Liver (tissue), 9 donors: ENCODE data around the gene PHYHD1. TPM values are rescaled to one million over a fixed set of nuclear protein-coding genes. Genes with fewer than 3 reads are reported as not detected.
A peak's percentile ranks its signal among the peaks of the same experiment; 100 is the strongest.

Experiments
- DNase-seq: peaks from one replicate; pipeline ENCODE4 v3.0.0-alpha.2; 2017; ENCODE audit warnings: low spot score
- H3K27ac ChIP-seq, 2 donors: one replicate each; pipeline ENCODE4 v1.7.0; 2013; ENCODE audit warnings: inconsistent platforms in 2 of 2, low read length in 2 of 2, control low read depth in 1 of 2, low read depth in 1 of 2, mild to moderate bottlenecking in 1 of 2
- H3K27me3 ChIP-seq, 4 donors: one replicate each; pipeline versions ENCODE4 v1.6.1 to v1.7.0; 2013; ENCODE audit warnings: low read length in 3 of 4, inconsistent platforms in 1 of 4, mild to moderate bottlenecking in 1 of 4, moderate library complexity in 1 of 4; ENCODE audit not compliant: control insufficient read depth in 4 of 4, insufficient read depth in 4 of 4
- H3K36me3 ChIP-seq, 4 donors: one replicate each; pipeline versions ENCODE4 v1.6.1 to v1.7.0; 2013; ENCODE audit warnings: low read length in 3 of 4, mild to moderate bottlenecking in 3 of 4, low read depth in 1 of 4, moderate library complexity in 1 of 4; ENCODE audit not compliant: control insufficient read depth in 4 of 4, insufficient read depth in 3 of 4
- H3K4me1 ChIP-seq, 4 donors: one replicate each; pipeline versions ENCODE4 v1.6.1 to v1.7.0; 2013; ENCODE audit warnings: low read length in 3 of 4, mild to moderate bottlenecking in 3 of 4, moderate library complexity in 1 of 4; ENCODE audit not compliant: control insufficient read depth in 4 of 4, insufficient read depth in 4 of 4
- H3K4me3 ChIP-seq, 3 donors: one replicate each; pipeline versions ENCODE4 v1.6.1 to v1.7.0; 2013; ENCODE audit warnings: low read length in 3 of 3, control low read depth in 1 of 3, low read depth in 1 of 3, mild to moderate bottlenecking in 1 of 3
- H3K9ac ChIP-seq, 2 donors: one replicate each; pipeline ENCODE4 v1.7.0; 2013; ENCODE audit warnings: low read length in 2 of 2, mild to moderate bottlenecking in 2 of 2, moderate library complexity in 2 of 2, control low read depth in 1 of 2, low read depth in 1 of 2
- H3K9me3 ChIP-seq, 4 donors: one replicate each; pipeline versions ENCODE4 v1.6.1 to v1.7.0; 2013; ENCODE audit warnings: low read length in 3 of 4; ENCODE audit not compliant: control insufficient read depth in 4 of 4
- ATF3 ChIP-seq: IDR thresholded peaks from 2 replicates; pipeline ENCODE4 v1.6.1; 2016; ENCODE audit warnings: antibody characterized with exemption
- EGR1 ChIP-seq, 2 donors: IDR thresholded peaks; 2 replicates each; pipeline ENCODE4 v1.6.1; 2016 to 2018; ENCODE audit warnings: antibody characterized with exemption in 2 of 2, low read depth in 2 of 2
- FOXA1 ChIP-seq: IDR thresholded peaks from 2 replicates; pipeline ENCODE4 v1.6.1; 2016; ENCODE audit warnings: antibody characterized with exemption
- GABPA ChIP-seq, 2 donors: IDR thresholded peaks in 1 of 2; conservative IDR thresholded peaks in 1 of 2; 2 replicates each; pipeline ENCODE4 v1.6.1; 2016; ENCODE audit warnings: antibody characterized with exemption in 2 of 2, mild to moderate bottlenecking in 1 of 2, moderate library complexity in 1 of 2
- HNF4A ChIP-seq, 2 donors: conservative IDR thresholded peaks; 2 replicates each; pipeline ENCODE4 v1.6.1; 2016; ENCODE audit warnings: antibody characterized with exemption in 2 of 2, mild to moderate bottlenecking in 2 of 2
- JUND ChIP-seq, 2 donors: IDR thresholded peaks; 2 replicates each; pipeline ENCODE4 v1.6.1; 2016; ENCODE audit warnings: antibody characterized with exemption in 2 of 2
- MAX ChIP-seq: IDR thresholded peaks from 2 replicates; pipeline ENCODE4 v1.6.1; 2016; ENCODE audit warnings: antibody characterized with exemption
- NR2F2 ChIP-seq: IDR thresholded peaks from 2 replicates; pipeline ENCODE4 v1.6.1; 2016; ENCODE audit warnings: antibody characterized with exemption
- RAD21 ChIP-seq, 2 donors: IDR thresholded peaks; 2 replicates each; pipeline ENCODE4 v1.6.1; 2016; ENCODE audit warnings: antibody characterized with exemption in 2 of 2, mild to moderate bottlenecking in 2 of 2
- RXRA ChIP-seq, 2 donors: IDR thresholded peaks; 2 replicates each; pipeline ENCODE4 v1.6.1; 2017 to 2018; ENCODE audit warnings: antibody characterized with exemption in 2 of 2, mild to moderate bottlenecking in 1 of 2
- SP1 ChIP-seq: IDR thresholded peaks from 2 replicates; pipeline ENCODE4 v1.6.1; 2018; ENCODE audit warnings: antibody characterized with exemption, mild to moderate bottlenecking
- TAF1 ChIP-seq: conservative IDR thresholded peaks from 2 replicates; pipeline ENCODE4 v1.6.1; 2016; ENCODE audit warnings: antibody characterized with exemption, mild to moderate bottlenecking
- YY1 ChIP-seq: IDR thresholded peaks from 2 replicates; pipeline ENCODE4 v1.6.1; 2016; ENCODE audit warnings: antibody characterized with exemption, mild to moderate bottlenecking
- ZBTB33 ChIP-seq: IDR thresholded peaks from 2 replicates; pipeline ENCODE4 v1.6.1; 2016; ENCODE audit warnings: antibody characterized with exemption
- WGBS: extraction: QIAGEN DNeasy Blood & Tissue Kit; methylation state at CpG from one replicate; pipeline ENCODE4 v1.1.7; 2013; 5-methylcytosine and 5-hydroxymethylcytosine counted together
- polyA plus RNA-seq, 2 donors: library from polyadenylated mRNA; stranded (reverse) in 1 of 2; unstranded in 1 of 2; fragments of 200-250 nt in 1 of 2; fragments of >200 nt in 1 of 2; fragmentation: Nextera tagmentation in 1 of 2; extraction: Ambion mirVana in 1 of 2; gene quantifications; one replicate each; pipeline versions ENCODE4 v1.2.1 to v1.2.3, GENCODE V29; 2013 to 2015
- total RNA-seq, 2 donors: library from RNA; depleted of rRNA; stranded (reverse); fragments of >200 nt; gene quantifications; one replicate each; pipeline ENCODE4 v1.2.3, GENCODE V29; 2014
- TF ChIP-seq, protein P1 (sequence below): fragments of 150-350 bp; IDR thresholded peaks from 2 replicates; pipeline ENCODE4 v1.5.1; 2017; ENCODE audit warnings: improper control_type of control experiment, low read depth, low read length; ENCODE audit not compliant: missing input control
- TF ChIP-seq, protein P2 (sequence below): IDR thresholded peaks from 2 replicates; pipeline ENCODE4 v1.6.1; 2016; ENCODE audit warnings: antibody characterized with exemption, mild to moderate bottlenecking
- donor health status: healthy.
- donor health status: healthy.
- donor health status: healthy.
- donor health status: healthy.
- donor health status: healthy.

PHYHD1 gene
- total and polyA plus RNA-seq, 4 donors: 9.2 to 72.8 (median 31.3) TPM

DNA sequence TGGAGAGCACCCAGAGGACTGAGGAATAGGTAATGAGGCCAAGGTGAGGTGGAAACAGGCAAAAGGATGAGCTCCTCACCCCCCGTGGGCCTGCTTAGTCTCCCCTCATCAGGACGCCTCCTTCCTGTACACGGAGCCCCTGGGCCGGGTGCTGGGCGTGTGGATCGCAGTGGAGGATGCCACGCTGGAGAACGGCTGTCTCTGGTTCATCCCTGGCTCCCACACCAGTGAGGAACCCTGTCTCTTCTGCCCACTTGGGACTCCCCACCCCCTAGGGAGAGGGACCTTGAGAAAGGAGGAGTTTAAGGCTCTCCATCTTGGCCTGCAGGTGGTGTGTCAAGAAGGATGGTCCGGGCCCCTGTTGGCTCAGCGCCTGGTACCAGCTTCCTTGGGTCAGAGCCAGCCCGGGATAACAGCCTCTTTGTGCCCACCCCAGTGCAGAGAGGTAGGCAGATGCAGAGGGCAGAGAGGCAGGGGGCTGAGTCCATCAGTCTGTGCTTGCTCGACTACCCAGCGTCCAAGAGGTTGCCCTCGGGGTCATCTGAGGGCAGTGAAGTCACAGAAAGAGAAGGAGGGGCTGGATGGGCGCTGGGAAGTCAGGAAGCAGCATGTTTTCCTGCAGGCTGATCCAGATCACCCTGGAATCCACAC lies 19.6 kb downstream of the PHYHD1 start:
- Histone ChIP-seq H3K27ac (peak overlapping the region in 1 of 2 donors; percentile 3), H3K4me1 (peaks cover 0 to 3% (median 2%) of the 10 kb centered on the region in 4 donors), H3K36me3 (peaks cover 0 to 34% (median 14%) of the 10 kb centered on the region in 4 donors), H3K27me3 (no peaks in the 10 kb centered on the region), H3K9me3 (no peaks in the 10 kb centered on the region), H3K4me3 (no peak overlapping the region), H3K9ac (no peak overlapping the region)
- no peak for DNase-seq
- TF ChIP-seq YY1 (no peak), ATF3 (no peak), SP1 (no peak), ZBTB33 (no peak), NR2F2 (peak; percentile 78), MAX (no peak), TAF1 (no peak), HNF4A (conservative IDR thresholded peaks at IDR 0.05) (no peak), RXRA (IDR thresholded peaks at IDR 0.05) (peak in 1 of 2 donors; percentile 29), RAD21 (IDR thresholded peaks at IDR 0.05) (no peak), EGR1 (IDR thresholded peaks at IDR 0.05; ENCODE audit: low read depth in 2 of 2) (no peak), JUND (IDR thresholded peaks at IDR 0.05) (no peak), FOXA1 (no peak), GABPA (IDR thresholded peaks at IDR 0.05 in 1 of 2, conservative IDR thresholded peaks at IDR 0.05 in 1 of 2) (no peak)
- TF ChIP-seq, protein P1, sequence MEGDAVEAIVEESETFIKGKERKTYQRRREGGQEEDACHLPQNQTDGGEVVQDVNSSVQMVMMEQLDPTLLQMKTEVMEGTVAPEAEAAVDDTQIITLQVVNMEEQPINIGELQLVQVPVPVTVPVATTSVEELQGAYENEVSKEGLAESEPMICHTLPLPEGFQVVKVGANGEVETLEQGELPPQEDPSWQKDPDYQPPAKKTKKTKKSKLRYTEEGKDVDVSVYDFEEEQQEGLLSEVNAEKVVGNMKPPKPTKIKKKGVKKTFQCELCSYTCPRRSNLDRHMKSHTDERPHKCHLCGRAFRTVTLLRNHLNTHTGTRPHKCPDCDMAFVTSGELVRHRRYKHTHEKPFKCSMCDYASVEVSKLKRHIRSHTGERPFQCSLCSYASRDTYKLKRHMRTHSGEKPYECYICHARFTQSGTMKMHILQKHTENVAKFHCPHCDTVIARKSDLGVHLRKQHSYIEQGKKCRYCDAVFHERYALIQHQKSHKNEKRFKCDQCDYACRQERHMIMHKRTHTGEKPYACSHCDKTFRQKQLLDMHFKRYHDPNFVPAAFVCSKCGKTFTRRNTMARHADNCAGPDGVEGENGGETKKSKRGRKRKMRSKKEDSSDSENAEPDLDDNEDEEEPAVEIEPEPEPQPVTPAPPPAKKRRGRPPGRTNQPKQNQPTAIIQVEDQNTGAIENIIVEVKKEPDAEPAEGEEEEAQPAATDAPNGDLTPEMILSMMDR: no peak
- TF ChIP-seq, protein P2, sequence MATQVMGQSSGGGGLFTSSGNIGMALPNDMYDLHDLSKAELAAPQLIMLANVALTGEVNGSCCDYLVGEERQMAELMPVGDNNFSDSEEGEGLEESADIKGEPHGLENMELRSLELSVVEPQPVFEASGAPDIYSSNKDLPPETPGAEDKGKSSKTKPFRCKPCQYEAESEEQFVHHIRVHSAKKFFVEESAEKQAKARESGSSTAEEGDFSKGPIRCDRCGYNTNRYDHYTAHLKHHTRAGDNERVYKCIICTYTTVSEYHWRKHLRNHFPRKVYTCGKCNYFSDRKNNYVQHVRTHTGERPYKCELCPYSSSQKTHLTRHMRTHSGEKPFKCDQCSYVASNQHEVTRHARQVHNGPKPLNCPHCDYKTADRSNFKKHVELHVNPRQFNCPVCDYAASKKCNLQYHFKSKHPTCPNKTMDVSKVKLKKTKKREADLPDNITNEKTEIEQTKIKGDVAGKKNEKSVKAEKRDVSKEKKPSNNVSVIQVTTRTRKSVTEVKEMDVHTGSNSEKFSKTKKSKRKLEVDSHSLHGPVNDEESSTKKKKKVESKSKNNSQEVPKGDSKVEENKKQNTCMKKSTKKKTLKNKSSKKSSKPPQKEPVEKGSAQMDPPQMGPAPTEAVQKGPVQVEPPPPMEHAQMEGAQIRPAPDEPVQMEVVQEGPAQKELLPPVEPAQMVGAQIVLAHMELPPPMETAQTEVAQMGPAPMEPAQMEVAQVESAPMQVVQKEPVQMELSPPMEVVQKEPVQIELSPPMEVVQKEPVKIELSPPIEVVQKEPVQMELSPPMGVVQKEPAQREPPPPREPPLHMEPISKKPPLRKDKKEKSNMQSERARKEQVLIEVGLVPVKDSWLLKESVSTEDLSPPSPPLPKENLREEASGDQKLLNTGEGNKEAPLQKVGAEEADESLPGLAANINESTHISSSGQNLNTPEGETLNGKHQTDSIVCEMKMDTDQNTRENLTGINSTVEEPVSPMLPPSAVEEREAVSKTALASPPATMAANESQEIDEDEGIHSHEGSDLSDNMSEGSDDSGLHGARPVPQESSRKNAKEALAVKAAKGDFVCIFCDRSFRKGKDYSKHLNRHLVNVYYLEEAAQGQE: no peak
- 78% methylated on average over 15 of the region's 15 CpGs for WGBS
